ENCODE data around the gene LEP.
"Not testable (repeated sequence)": the region's sequence is repeated elsewhere in the genome, so short reads cannot be mapped to it uniquely, and the experiment has no call there.

Gene LEP

DNA sequence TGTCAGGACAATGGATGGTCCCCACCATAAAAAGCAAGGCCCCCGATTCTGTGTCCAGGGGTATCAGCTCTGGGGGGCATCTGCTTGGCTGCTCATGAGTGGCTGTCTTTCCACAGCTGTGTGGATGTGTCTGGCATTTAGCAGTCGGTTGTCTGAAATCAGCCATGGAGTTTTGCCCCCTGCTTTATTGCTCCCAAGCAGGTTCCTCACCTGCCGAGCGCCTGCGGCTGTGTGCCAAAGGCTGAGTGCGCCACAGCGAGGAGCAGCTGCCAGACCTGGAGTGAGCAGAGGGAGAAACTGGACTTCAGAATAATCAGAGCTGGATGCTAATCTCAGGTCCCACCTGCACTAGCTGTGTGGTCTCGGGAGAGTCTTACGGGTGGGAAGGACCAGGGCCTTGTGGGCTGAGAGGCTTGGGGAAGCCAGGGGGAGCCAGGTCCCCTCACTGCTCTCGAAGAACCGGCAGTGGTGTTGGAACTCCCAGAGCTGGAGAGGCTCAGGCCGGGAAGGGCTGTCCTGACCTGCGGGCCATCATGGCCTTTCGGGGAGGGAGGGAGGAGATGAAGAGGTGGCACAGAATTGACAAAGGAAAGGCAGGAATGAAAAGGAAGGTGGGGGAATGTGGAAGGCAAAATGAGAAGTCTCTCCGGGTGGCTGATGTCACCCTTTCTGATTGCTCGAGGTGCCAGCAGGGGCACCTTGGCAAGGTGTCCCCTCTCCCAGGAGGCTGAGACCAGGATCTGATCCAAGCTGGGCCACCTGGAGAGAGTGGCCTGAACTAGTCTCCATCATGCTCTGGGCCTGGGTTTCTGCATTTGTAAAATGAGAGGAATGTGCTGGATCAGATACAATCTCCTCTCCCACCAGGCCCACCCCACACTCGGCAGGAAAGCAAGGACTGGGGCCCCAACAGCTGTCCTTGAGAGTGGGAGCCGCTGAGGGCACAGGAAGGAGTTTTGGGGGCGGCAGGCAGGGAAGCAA lies 30.2 kb upstream of the LEP start:
- DNase-seq (ENCODE audit: low read depth, low spot score), result no peak

DNA sequence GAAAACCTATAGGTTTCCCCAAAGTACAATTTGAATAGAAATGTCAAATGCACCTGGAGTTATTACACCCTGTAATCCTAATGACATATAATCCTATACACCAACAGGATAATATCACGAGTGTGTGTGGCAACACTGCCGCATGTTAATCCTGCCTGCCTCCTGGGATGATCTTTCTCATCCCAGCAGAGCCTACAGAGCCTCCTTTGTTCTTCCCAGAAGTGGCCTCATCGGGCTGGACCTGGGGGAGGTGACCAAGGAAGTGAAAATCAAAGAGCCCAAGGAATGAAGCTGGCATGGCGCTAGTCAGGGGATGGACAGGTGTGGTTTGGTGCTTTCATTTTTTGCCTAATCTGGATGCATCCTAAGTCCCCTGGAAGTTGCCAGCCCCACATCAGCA lies 29.5 kb upstream of the LEP start:
- DNase-seq (ENCODE audit: low read depth, low spot score), result no peak

DNA sequence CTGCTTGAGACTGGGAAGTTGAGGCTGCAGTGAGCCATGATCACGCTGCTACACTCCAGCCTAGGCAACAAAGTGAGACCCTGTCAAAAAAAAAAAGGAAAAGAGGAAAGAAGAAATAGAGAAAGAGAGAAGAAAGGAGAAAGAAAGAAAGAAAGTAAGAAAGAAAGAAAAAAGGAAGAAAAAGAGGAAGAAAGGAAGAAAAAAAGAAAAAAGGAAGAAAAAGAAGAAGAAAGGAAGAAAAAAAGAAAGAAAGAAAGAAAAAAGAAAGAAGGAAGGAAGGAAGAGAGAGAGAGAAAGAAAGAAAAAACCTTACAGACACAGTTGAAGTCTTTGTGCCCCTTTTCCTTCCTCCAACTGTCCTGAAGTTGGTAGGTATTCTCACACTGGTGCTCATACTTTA lies 26.6 kb upstream of the LEP start:
- DNase-seq (ENCODE audit: low read depth, low spot score), result no peak

DNA sequence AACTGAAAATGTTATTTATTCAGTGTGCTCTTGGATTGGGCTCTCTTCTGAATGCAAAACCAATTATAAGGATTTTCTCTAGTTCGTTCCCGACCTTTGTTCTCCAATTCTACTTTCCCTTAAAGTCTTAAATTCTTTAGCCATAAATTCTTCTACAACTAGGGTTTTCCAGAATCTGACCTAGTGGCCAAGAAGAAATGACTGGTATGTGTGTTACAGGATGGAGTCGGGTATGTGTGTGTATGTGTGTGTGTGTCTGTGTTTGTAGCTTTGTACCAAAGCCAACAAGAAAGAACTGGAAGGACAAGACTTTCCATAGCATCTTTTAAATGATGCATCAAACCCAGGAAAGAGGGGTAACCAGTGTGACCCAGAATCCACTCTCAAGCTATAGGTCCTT lies 25.8 kb upstream of the LEP start:
- no peak for DNase-seq (ENCODE audit: low read depth, low spot score)

DNA sequence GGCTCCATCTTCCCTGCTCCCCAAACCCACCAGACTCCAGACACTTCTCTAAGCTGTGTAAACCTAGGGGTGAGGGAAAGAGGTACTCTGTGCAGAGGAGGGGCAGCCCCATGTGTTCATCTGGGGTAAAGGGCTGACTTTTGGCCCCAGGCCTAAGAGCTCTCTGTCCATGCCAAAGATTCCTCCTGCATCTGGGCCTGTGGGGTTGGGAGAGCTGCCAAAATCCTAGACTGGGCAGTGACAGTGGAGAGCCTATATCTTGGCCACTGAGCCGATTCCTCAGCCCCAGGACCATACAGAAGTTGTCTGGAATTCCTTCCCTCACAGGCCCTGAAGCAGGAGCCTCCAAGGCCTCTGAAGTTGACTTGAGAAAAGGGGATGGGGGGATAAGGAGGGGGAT lies 25.3 kb upstream of the LEP start:
- no peak for DNase-seq (ENCODE audit: low read depth, low spot score)

DNA sequence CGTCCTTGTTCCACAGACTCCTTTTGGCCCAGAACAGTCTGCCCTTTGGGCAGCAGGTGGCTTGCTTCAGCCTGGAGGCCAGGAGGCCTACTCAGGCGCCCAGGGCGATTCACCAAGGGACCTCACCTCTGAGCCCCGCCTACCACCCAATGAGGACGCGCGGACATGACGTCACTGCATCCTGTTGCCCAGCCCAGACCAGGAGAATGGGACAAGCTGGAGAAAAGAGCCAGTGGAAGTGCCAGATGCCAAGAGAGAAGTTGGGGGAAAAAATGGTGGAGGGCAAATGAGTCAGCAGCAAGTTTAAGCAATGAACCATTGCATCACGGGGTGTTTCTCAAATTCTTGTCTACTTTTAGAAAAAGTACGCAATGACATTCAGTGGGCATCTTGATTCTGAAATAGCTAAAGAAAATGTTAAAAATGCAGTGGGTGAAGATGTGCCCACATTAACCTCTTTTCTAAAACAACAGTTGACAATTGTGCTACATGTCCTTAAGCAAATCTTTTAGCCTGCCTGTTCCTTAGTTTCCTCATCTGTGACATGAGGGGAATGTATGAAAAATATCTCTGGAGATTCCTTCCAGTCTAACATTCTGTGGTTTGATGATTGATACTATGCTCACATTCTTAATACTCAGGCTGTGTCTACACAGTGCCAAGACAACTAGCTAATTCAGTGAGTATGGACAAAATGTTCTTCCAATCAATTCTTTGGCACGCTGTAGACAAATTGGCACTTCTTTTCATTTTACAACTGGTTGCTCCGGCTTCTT lies 23.9 kb upstream of the LEP start:
- no peak for DNase-seq (ENCODE audit: low read depth, low spot score)

DNA sequence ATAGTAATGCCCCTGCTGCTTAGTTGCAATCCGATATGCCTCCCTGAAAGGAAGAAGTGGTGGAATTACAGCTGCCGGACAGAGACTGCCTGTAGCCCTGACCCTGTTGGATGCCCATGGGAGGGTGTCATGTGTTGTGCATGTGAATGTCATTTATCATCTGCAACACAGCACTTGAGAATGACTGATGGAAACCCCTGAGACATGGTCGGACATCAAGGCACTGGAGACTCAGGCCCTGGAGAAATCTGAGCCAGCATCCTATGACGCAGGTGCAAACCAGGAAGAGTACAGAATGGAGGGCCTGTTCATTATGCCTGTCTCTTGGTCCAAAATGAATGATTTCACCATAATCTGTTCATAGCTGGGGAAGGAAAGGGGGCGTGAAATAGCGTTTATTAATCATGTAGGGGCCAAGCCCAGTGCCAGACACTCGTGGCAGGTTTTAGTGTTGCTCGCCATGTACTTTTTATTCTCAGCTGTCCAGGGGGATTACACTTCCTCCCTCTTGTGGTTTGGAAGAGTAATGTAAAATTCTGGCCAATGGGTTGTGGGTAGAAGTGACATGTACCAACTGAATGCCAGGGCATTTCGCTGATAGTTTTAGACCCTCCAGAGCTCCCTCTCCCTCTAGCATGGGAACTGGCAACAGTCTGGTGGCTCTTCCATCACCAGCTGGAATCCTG lies 23.0 kb upstream of the LEP start:
- DNase-seq (ENCODE audit: low read depth, low spot score), result no peak

DNA sequence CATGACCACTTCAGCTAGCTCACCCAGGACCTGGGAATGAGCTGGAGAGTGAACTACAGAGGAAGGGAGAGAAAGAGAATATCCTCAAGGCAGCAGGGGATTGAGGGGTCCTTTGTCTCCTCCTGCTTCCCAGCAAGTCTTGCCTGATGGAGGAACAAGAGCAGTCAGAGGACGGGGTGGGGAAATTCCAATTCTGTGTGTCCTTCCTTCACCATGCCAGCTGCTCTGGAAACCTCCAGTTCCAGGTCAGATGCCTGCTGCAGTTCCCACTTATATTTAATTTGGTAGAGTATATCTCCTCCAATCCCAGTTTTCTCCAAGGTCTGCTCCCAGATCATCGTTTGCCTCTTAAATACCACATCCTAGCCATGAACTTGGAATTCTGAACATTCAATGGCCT lies 21.4 kb upstream of the LEP start:
- DNase-seq (ENCODE audit: low read depth, low spot score), result no peak

DNA sequence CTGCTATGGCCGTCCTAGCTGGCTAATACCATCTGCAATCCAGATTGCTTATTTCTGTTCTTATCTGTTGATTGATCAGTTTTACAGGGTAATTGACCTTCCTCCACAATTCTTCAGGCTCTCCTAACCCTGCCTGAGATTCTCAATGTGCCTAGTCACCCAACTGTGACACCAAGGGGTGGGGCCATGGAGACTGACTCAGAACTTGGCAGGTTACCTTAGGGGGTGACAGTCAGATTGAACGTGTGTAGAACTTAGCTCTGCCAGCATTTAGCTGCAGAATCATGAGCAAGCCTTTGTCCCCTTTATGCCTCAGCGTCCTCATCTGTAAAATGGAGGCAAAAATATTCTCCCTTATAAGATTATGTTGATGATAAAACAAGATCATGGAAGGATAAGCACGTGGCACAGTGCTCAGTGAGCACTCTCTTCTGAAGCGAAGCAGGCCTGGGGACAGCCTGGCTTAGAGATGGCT lies 19.1 kb upstream of the LEP start:
- DNase-seq (ENCODE audit: low read depth, low spot score), result no peak

DNA sequence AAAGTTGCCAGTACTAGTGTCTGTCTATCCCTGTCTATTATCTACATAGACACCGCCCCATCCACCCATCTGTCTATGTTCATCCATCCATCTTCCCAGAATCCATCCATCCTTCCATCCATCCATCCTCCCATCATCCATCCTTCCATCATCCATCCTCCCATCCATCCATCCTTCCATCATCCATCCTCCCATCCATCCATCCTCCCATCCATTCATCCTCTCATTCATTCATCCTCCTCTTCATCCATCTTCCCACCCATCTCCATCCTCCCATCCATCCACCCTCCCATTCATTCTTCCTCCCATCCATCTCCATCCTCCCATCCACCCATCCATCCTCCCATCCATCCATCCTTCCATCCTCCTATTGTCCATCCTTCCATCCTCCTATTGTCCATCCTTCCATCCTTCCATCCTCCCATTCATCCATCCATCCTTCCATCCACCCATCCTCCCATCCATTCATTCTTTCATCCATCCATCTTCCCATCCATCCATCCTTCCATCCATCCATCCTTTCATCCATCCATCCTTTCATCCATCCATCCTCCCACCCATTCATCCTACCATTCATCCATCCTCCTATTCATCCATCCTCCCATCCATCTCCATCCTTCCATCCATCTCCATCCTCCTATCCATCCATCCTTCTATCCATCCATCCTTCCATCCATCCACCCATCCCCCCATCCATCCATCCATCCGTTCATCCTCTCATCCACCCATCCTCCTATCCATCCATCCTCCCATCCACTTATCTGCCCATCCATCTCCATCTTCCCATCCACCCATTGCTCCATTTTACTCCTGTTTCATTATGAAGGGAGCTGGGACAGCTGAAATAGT lies 14.7 kb upstream of the LEP start:
- no peak for DNase-seq (ENCODE audit: low read depth, low spot score)

DNA sequence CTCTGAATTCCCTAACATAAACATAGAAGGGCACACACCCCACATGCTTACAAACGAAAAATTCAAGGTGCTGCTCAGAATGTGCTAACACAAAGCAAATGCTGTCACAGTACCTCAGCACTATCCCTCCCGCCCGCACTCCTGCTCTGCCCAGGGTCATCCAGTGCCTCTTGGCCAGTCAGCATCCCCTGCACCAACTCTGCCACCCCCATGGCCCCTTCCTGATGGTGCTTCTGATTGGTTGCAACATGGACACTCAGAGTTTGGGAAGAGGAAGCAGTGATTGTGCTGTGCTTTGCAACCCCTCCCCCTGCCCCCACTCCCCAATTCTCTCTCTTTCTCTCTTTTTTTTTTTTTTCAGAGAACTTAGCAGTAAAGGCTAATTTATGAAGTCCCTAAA lies 13.8 kb upstream of the LEP start:
- DNase-seq (ENCODE audit: low read depth, low spot score), result no peak

DNA sequence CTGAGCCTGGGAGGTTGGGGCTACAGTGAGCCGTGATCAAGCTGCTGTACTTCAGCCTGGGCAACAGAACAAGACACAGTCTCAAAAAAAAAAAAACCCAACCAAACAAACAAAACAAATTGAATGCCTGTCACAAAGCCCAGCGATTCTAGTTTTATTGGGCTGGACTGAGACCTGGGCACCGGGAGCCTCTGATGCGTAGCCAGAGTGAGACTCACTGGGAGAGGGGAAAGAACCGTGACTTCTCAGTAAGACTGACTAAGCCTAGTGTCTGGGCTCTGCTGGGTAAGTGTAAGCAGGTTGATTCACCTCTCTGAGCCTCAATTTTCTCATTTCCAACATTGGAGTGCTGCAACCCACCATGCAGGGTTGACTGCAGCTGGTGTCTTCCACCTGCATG lies 10.1 kb upstream of the LEP start:
- DNase-seq (ENCODE audit: low read depth, low spot score), result no peak

DNA sequence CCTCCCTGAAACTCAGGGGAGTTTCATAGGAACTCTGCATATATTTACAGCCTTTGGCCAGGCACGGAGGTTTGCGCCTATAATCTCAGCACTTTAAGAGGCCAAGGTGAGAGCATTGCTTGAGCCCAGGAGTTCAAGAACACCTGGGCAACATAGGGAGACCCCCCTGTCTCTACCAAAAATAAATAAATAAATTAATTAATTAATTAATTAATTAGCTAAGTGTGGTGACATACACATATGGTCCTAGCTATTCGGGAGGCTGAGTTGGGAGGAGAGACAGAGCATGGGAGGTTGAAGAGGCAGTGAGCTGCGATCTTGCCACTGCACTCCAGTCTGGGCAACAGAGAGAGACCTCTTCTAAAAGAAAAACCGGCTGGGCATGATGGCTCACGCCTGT lies 9.4 kb upstream of the LEP start:
- no peak for DNase-seq (ENCODE audit: low read depth, low spot score)

DNA sequence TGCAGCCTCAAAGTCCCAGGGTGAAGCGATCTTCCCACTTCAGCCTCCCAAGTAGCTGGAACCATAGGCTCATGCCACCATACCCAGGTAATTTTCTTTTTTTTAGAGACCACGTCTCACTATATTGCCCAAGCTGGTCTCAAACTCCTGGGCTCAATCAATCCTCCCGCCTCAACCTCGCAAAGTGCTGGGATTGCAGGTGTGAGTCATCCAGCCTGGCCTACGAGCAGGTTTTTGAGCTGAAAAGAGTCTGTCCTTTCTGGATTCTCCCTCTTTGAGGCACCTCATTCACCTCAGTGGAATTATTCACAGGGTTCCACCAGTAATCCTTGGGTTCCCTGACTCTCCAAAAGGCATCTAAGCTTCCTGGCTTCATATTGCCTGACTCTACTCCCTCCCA lies 7.6 kb upstream of the LEP start:
- DNase-seq (ENCODE audit: low read depth, low spot score), result no peak

DNA sequence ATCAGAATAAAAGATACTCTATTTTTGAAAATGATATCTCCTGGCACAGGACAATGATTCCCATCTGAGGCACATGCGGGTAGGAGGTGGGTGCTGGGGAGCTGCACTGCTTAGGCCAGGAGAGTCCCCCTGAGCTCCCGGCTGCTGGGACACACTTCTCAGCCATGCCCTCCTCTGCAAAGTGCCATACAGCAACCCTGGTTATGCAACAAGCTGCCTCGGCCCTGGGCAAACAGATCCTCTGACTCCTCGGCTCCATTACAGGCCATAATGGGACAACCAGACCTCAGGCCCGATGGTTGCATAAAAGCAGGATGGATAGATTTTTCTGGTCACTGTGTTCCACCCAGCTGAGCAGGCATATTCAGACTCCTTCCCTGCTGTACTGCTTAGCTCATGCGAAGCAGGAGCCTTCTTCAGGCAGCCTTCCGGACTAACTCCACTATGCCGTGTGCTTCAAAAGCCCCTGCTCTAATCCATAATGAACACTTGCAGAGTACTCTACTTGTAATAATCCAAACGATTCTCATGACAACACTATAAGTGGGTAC lies 6.5 kb upstream of the LEP start:
- DNase-seq (ENCODE audit: low read depth, low spot score), result no peak

DNA sequence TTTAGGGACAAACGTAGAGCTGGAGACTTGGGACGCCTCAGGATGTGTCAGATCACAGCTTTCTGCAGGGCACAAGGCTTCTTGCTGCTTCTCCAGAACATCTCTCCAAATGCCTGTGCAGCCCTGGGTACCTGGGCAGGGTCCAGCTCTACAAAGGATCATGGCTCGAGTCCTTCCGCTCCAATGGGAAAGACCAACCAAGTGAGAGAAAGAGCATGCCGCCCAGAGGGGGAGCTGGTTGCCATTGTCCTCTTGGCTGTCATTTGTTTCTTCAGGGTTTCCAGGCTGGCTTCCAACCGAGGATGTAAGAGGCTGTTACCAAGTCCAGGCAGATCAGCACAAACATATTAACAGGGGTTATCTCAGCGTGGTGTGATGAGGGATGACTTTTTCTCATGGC lies 5.6 kb upstream of the LEP start:
- DNase-seq (ENCODE audit: low read depth, low spot score), result no peak

DNA sequence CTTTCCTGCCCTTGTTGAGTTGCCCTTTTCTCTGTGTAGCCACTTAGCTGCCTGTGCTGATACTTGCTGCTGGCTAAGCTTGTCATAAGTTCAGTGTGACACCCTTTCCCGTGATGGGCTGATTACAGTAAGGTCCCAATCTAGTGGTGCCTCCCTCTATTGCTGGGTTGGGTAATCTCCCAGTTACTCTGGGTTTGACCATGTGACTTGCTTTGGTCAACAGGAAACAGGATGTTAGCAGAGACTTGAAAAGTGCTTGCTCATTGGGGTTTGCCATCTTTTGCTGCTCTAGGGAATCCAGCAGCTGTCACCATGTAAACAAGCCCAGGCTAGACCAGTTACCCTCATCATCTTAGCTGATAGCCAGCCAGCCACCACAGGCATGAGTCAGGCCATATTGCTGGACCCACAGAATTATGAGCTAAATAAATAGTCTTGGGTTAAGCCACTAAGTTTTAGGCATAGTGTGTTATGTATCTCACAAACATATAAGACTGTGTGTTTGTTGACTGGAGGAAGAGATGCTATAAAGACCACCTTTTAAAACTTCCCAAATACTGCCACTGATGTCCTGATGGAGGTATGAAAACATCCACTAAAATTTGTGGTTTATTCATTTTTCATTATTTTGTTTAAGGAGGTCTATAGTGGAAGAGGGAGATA lies 4.0 kb upstream of the LEP start:
- no peak for DNase-seq (ENCODE audit: low read depth, low spot score)

DNA sequence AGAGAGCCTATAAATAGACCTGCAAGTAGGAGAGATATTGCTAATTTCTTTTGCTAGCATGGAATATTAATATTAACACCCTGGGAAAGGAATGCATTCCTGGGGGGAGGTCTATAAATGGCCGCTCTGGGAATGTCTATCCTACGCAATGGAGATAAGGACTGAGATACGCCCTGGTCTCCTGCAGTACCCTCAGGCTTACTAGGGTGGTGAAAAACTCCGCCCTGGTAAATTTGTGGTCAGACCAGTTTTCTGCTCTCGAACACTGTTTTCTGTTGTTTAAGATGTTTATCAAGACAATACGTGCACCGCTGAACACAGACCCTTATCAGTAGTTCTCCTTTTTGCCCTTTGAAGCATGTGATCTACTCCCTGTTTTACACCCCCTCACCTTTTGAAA lies 1.9 kb upstream of the LEP start:
- not testable (repeated sequence) for DNase-seq (ENCODE audit: low read depth, low spot score)

DNA sequence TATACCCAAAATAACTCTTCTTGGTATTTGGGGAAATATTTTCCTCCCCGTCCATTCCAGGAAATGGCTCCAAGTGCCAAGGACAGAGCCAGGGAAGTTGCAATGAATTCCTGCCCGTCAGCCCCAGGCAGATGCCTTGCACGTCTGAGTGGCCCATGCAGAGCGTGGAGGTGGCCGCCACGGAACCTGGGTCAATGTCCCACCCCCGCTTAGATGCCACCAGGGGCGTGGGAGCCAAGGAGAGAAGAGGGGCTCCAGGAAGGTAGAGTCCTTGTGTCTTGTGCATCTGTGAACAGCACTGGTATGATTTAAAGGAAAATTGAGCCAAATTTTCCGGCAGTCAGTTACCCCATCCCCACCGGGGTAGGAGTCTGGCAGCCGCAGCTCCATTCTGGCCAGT lies 1.6 kb downstream of the LEP start:
- no peak for DNase-seq (ENCODE audit: low read depth, low spot score)

DNA sequence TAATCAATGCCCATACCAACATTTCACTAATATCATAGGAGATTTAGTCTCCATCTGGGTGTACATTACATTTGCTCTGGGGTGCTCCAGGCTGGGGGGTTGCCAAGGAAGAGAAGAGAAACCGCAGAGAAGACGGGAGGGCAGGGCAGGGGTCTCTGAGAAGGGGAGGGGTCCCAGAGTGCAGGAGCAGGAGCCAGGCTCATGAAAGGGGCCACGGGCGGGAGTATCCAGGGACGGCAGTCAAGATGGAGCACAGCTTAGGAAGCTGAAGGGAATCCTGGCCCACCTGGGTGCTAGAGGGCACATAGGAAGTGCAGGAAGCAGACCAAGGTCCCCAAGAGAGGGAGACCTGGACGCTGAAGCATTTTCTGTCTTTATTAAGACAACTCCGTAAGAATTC lies 2.2 kb downstream of the LEP start:
- DNase-seq (ENCODE audit: low read depth, low spot score), result no peak

All from iPS DF 19.7 (cell line).